Spleen (tissue), 7 donors: ENCODE data around the gene PELI3.

ENCODE experiments used
- POLR2A ChIP-seq, 3 donors: fragments of 450-650 bp; IDR thresholded peaks; one replicate each; pipeline ENCODE4 v1.5.1; 2017; ENCODE audit warnings: antibody characterized with exemption in 3 of 3, mild to moderate bottlenecking in 1 of 3
- TF ChIP-seq, protein P1 (sequence below), 11 experiments: fragments of 200-600 bp in 7 of 11; fragments of 450-650 bp in 4 of 11; sonication (generic) in 4 of 11; IDR thresholded peaks in 8 of 11; conservative IDR thresholded peaks in 3 of 11; 1 replicate in 7 of 11; 2 replicates in 4 of 11; pipeline versions ENCODE4 v1.4.0 to v1.8.0; 2016 to 2021; ENCODE audit warnings: antibody characterized with exemption in 11 of 11, inconsistent platforms in 4 of 11, mild to moderate bottlenecking in 1 of 11
- donor health status: DM: no; HTN: no; CAD: no; lungs with moderate emphysema.
- donor health status: DM: no; HTN: no; CAD: no.
- donor health status: DM: no; HTN: no; CAD: no.

DNA sequence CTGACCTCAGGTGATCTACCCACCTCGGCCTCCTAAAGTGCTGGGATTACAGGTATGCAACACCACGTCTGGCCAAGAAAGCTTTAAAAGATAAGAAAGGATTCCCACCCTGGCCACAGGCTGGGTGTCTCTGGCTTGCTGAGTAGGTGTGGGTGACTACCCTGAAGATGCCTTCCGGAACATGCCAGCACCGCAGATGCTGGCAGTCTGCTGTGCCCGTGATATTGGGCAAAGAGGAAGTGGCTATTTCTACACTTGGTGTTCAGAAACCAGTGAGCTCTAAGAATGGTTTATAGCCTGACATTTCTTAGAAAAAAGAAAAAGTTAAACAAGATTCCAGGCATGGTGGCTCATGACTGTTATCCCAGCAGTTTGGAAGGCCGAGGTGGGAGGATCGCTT lies 34.1 kb upstream of the PELI3 start:
- TF ChIP-seq, protein P1, sequence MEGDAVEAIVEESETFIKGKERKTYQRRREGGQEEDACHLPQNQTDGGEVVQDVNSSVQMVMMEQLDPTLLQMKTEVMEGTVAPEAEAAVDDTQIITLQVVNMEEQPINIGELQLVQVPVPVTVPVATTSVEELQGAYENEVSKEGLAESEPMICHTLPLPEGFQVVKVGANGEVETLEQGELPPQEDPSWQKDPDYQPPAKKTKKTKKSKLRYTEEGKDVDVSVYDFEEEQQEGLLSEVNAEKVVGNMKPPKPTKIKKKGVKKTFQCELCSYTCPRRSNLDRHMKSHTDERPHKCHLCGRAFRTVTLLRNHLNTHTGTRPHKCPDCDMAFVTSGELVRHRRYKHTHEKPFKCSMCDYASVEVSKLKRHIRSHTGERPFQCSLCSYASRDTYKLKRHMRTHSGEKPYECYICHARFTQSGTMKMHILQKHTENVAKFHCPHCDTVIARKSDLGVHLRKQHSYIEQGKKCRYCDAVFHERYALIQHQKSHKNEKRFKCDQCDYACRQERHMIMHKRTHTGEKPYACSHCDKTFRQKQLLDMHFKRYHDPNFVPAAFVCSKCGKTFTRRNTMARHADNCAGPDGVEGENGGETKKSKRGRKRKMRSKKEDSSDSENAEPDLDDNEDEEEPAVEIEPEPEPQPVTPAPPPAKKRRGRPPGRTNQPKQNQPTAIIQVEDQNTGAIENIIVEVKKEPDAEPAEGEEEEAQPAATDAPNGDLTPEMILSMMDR (IDR thresholded peaks at IDR 0.05 in 8 of 11, conservative IDR thresholded peaks at IDR 0.05 in 3 of 11) = no peak
- TF ChIP-seq POLR2A (IDR thresholded peaks at IDR 0.05) = no peak
